Measurements from ENCODE around the gene TMEM252.
A peak's percentile ranks its signal among the peaks of the same experiment; 100 is the strongest.

The TMEM252 gene

GRCh38 chr9:68540712-68541535 is at the start of gene TMEM252:
Gene TMEM252, minus strand, starts transcription at chr9:68540883. Its CDS starts 69 bp downstream, at chr9:68540814.
- DNase-seq = no peak

GRCh38 chr9:68585034-68585761 is 44.5 kb upstream of the TMEM252 start:
- no peak for DNase-seq

GRCh38 chr9:68584189-68585033 is 43.7 kb upstream of the TMEM252 start:
- DNase-seq = peak; percentile 91

- DNase-seq = no peak
These were observed 41.0 kb upstream of the TMEM252 start for GRCh38 chr9:68581696-68582095.

- DNase-seq = no peak
These were observed 37.3 kb upstream of the TMEM252 start for GRCh38 chr9:68577774-68578591.

GRCh38 chr9:68575817-68576216 is 35.1 kb upstream of the TMEM252 start:
- DNase-seq = no peak

- DNase-seq = no peak
These were observed 33.5 kb upstream of the TMEM252 start for GRCh38 chr9:68574150-68574549.

GRCh38 chr9:68567565-68567964 is 26.9 kb upstream of the TMEM252 start:
- DNase-seq = no peak

- no peak for DNase-seq
These were observed 21.8 kb upstream of the TMEM252 start for GRCh38 chr9:68562461-68562860.

GRCh38 chr9:68560071-68560844 is 19.6 kb upstream of the TMEM252 start:
- DNase-seq = peak; percentile 52

GRCh38 chr9:68558545-68558944 is 17.9 kb upstream of the TMEM252 start:
- DNase-seq = no peak

- no peak for DNase-seq
These were observed 14.9 kb upstream of the TMEM252 start for GRCh38 chr9:68555437-68556150.

GRCh38 chr9:68552700-68553476 is 12.2 kb upstream of the TMEM252 start:
- DNase-seq = no peak

GRCh38 chr9:68551191-68551590 is 10.5 kb upstream of the TMEM252 start:
- no peak for DNase-seq

- DNase-seq = no peak
These were observed 7.6 kb upstream of the TMEM252 start for GRCh38 chr9:68548241-68548640.

- no peak for DNase-seq
These were observed 6.7 kb upstream of the TMEM252 start for GRCh38 chr9:68547417-68547816.

- no peak for DNase-seq
These were observed 6.1 kb upstream of the TMEM252 start for GRCh38 chr9:68546596-68547390.

GRCh38 chr9:68545033-68545705 is 4.5 kb upstream of the TMEM252 start:
- no peak for DNase-seq

GRCh38 chr9:68541568-68541967 is 885 bp upstream of the TMEM252 start:
- DNase-seq = no peak
